Cardiac fibroblast (primary cell): Measurements from ENCODE around the gene WDR74.
A peak's percentile ranks its signal among the peaks of the same experiment; 100 is the strongest.

Experiments used
- DNase-seq, 2 donors: peaks; one replicate each; pipeline versions ENCODE4 v3.0.0 to v3.0.0-alpha.2; 2010; ENCODE audit warnings: low read depth in 2 of 2
- H3K4me3 ChIP-seq, 2 donors: replicated peaks in 1 of 2; 1 replicate in 1 of 2; 2 replicates in 1 of 2; pipeline ENCODE4 v1.5.1; 2011; ENCODE audit warnings: low read depth in 2 of 2, low read length in 2 of 2, mild to moderate bottlenecking in 2 of 2, moderate library complexity in 1 of 2
- CTCF ChIP-seq: IDR thresholded peaks from one replicate; pipeline ENCODE4 v1.5.1; 2011; ENCODE audit warnings: low read depth, mild to moderate bottlenecking, low read length, inconsistent platforms

Gene WDR74

GRCh38 chr11:62791501-62792201, 47.7 kb downstream of the WDR74 start, which contains the start of gene TMEM223:
Gene TMEM223, minus strand, starts transcription at chr11:62792006. Its CDS starts 12 bp downstream, at chr11:62791994.
- peak; percentile 74 to 85 for DNase-seq
- H3K4me3 ChIP-seq: peak within 1 kb of the TSS; percentile 92 to 95
- no peak for TF ChIP-seq CTCF

GRCh38 chr11:62789576-62789975, 49.8 kb downstream of the WDR74 start:
- no peak overlapping the region for H3K4me3 ChIP-seq
- no peak for DNase-seq
- no peak for TF ChIP-seq CTCF

GRCh38 chr11:62788991-62789390, 50.4 kb downstream of the WDR74 start:
- no peak overlapping the region for H3K4me3 ChIP-seq
- TF ChIP-seq CTCF: no peak

GRCh38 chr11:62787005-62787759, 52.2 kb downstream of the WDR74 start, which contains the start of gene TMEM179B:
Gene TMEM179B, plus strand, starts transcription at chr11:62787402. Its CDS starts 30 bp downstream, at chr11:62787432.
- H3K4me3 ChIP-seq: peak within 1 kb of the TSS; percentile 82 to 95
- peak; percentile 98 to 99 for DNase-seq
- peak; percentile 73 for TF ChIP-seq CTCF

More at GRCh38 chr11:62788991-62789390, 50.4 kb downstream of the WDR74 start:
- no peak for DNase-seq

GRCh38 chr11:62786318-62787004, 52.9 kb downstream of the WDR74 start:
- peak overlapping the region; percentile 82 to 95 for H3K4me3 ChIP-seq

More at GRCh38 chr11:62786318-62787004, 52.9 kb downstream of the WDR74 start:
- TF ChIP-seq CTCF: peak; percentile 99
- DNase-seq: peak; percentile 84 to 86
